Measurements from ENCODE around the gene PBRM1.

- TF ChIP-seq CTCF (IDR thresholded peaks at IDR 0.05; ENCODE audit: extremely low read depth in 1 of 2, insufficient read depth in 1 of 2, low read depth in 1 of 2, low read length in 2 of 2) = no peak
- TF ChIP-seq POLR2AphosphoS5 (IDR thresholded peaks at IDR 0.05; ENCODE audit: insufficient read depth, low read depth, low read length) = no peak
These were observed 38.2 kb upstream of the PBRM1 start for GRCh38 chr3:52723935-52724334.
